ENCODE measurements around the gene FOXP1.

The FOXP1 gene

DNA sequence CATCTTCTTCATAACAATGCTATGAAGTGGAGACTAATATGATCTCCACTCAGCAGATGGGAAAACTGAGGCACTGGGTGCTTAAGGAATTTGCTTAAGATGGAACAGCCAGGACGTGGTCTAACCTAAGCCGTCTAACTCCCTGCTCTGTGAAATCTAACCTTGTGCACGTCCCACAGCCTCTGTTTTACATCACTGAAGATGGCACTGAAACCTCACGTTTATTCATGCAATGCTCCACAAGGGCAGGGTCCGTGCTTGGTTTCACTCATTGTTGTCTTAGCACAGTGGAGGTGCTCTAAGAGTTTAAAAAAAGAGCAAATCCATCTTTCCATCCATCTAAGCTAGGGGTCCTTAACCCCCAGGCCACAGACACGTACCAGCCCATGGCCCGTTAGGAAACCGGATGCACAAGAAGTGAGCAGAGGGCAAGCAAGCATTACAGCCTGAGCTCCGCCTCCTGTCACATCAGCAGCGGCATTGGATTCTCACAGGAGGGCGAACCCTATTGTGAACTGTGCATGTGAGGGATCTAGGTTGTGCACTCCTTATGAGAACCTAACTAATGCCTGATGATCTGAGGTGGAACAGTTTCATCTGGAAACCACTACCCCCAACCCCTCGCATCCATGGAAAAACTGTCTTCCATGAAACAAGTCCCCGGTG lies 118.0 kb downstream of the FOXP1 start:
- TF ChIP-seq, protein P1, sequence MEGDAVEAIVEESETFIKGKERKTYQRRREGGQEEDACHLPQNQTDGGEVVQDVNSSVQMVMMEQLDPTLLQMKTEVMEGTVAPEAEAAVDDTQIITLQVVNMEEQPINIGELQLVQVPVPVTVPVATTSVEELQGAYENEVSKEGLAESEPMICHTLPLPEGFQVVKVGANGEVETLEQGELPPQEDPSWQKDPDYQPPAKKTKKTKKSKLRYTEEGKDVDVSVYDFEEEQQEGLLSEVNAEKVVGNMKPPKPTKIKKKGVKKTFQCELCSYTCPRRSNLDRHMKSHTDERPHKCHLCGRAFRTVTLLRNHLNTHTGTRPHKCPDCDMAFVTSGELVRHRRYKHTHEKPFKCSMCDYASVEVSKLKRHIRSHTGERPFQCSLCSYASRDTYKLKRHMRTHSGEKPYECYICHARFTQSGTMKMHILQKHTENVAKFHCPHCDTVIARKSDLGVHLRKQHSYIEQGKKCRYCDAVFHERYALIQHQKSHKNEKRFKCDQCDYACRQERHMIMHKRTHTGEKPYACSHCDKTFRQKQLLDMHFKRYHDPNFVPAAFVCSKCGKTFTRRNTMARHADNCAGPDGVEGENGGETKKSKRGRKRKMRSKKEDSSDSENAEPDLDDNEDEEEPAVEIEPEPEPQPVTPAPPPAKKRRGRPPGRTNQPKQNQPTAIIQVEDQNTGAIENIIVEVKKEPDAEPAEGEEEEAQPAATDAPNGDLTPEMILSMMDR (IDR thresholded peaks at IDR 0.05; ENCODE audit: low read depth, low read length) = no peak
- no peak overlapping the region for H3K4me3 ChIP-seq (ENCODE audit: low read depth, low read length)

DNA sequence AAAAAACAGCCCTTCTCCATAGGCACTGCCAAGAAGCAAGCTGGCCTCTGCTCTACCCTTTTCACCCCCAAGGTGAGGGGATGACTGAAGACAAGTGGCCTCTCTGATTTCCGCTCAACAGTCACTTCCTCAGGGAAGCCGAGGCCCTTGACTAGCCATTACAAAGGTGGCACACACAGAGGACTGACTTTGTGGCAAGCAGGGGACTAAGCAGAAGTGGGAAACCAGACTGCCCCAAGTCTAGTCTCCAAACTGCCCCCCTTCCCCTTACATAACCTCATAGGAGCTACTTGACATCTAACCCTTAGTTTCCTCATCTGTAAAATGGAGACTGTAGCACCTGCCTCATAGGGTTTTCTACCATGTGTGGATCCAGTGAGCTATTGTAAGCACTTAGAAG lies 118.9 kb downstream of the FOXP1 start:
- TF ChIP-seq, protein P1 (IDR thresholded peaks at IDR 0.05; ENCODE audit: low read depth, low read length) = no peak
- H3K4me3 ChIP-seq (ENCODE audit: low read depth, low read length) = no peak overlapping the region

DNA sequence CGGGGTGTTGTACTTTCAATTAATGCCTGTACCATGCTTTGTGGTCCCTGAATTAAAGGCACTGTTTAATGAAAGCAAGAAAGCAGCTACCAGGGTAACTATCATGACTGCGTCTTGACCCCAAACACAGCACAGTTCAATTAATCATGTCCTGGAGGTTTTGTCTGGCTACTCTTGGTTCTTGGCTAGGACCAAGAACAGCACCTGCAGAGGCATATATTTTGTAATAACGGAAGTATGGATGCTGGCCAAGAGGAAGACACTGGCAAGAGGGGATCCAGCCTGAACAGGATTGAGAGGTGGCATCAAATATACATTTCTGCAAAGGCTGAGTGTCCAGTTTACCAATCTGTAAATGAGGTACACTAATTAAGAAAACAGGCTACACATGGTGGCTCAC lies 119.9 kb downstream of the FOXP1 start:
- no peak overlapping the region for H3K4me3 ChIP-seq (ENCODE audit: low read depth, low read length)
- TF ChIP-seq, protein P1 (IDR thresholded peaks at IDR 0.05; ENCODE audit: low read depth, low read length) = no peak

DNA sequence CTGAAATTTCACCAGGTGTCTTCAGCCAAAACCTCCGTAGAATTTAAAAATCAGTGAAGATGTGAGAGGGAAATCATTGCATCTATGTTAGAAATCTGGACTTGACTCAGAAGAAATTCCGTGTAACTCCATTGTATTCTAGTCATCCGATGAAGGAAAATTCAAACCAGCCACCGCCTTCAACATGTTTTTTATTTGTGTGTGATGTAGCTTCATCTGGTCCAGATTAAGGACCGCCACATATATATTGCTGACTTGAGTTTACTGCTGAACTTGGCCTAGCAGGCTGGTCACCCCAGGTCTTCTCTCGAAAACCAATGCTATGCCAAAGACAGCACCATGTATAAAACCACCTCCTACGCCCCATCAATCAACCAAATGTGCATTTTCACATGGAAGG lies 120.9 kb downstream of the FOXP1 start:
- TF ChIP-seq, protein P1 (IDR thresholded peaks at IDR 0.05; ENCODE audit: low read depth, low read length) = no peak
- no peak overlapping the region for H3K4me3 ChIP-seq (ENCODE audit: low read depth, low read length)

DNA sequence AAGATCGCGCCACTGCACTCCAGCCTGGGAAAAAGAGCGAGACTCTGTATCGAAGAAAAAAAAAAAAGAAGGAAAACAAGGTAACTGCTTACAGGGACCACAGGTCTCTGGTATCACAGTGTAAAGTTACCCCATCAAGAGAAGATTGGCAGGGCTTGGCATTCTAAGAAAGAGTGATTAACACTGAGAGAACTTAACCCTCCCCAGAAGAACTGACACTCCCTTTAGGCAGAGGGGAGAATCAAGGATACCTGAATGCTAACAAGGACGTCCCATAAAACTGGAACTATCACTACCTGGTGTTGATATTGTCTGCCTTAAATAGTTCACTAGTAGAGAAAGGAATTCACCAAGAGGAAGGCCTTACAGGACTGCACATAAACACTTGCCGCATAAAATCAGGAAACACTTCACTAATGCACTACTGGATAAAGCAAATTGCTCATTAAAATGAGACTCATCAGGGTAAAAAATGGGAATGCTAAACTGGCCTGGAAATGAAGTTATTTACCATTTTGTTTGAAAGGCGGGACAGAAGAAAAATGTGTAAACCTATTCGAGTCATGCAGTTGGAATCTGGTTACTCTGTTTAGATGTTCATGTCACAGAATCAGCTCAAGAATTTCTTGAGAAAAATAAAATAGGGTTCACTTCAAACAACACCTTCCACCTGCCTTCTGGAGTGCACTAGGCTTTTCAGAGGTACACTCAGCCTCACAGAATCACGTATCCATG lies 121.6 kb downstream of the FOXP1 start:
- TF ChIP-seq, protein P1 (IDR thresholded peaks at IDR 0.05; ENCODE audit: low read depth, low read length) = no peak
- H3K4me3 ChIP-seq (ENCODE audit: low read depth, low read length) = no peak overlapping the region

DNA sequence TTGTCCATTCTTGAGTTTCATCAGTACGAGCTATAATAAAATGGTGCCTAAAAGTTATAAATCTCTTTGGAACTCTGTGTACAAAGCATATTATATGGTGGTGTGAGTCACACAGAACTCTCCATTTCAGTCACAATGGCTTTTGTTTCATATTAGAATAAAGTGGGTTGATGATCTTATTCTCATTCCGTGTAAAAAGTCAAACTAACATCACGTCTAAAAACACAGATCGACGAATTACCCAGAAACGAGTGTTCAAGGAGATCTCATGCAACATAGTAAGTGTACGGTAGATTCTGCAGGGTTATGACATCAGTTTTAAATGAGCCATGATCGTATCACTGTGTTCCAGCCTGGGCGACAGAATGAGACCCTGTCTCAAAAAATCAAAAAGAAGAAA lies 122.4 kb downstream of the FOXP1 start:
- TF ChIP-seq, protein P1 (IDR thresholded peaks at IDR 0.05; ENCODE audit: low read depth, low read length) = no peak

DNA sequence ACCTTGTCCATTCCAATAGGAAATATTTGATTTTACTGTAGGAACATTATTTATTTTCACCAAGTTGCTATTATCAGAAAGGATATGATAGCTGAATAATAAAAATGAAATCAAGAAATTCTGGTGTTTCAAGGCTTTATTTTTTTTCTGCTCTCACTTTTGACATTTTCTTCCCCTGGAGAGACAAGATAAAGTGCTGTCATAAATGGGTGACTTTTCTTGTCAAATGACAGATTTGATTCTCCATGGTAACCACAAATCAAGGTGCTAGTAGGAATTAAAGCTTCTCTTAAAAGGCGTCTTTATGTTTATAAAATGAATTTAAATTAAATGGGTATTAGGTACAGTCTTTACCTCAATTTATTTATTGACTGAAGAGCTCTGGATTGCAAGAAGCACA lies 124.6 kb downstream of the FOXP1 start:
- TF ChIP-seq, protein P1 (IDR thresholded peaks at IDR 0.05; ENCODE audit: low read depth, low read length) = no peak
- no peak overlapping the region for H3K4me3 ChIP-seq (ENCODE audit: low read depth, low read length)

More for the DNA sequence above, 122.4 kb downstream of the FOXP1 start:
- no peak overlapping the region for H3K4me3 ChIP-seq (ENCODE audit: low read depth, low read length)

All from WI38 (cell line).